K562 (cell line): Measurements from ENCODE around the gene KCNF1. TPM values are rescaled to one million over a fixed set of nuclear protein-coding genes. Genes with fewer than 3 reads are reported as not detected.

Experiments used
- ATAC-seq: fragments of 200-7000 bp; cut with Tn5 transposase; 3 replicates; pipeline ENCODE4 v1.9.1; 2020; ENCODE audit warnings: moderate library complexity
- BruUV-seq: library from RNA; stranded (reverse); fragments of 400-500 nt; replicated peaks from 2 replicates; lab custom pipeline; 2021; lab: Mats Ljungman, UMichigan
- CTCF ChIA-PET: fragments of 300-600 bp; formaldehyde crosslinking; extraction: SDS; loops from one replicate; lab custom pipeline; 2021; ENCODE audit warnings: low intra/inter-chr PET ratio; lab: Yijun Ruan, JAX
- POLR2A ChIA-PET: fragments of 300-600, 350-650 bp; sonication (Branson Sonifier 250); formaldehyde crosslinking; extraction: SDS; loops from one replicate; lab custom pipeline; 2021; ENCODE audit warnings: antibody characterized with exemption, inconsistent platforms; lab: Yijun Ruan, JAX
- DNase-seq, 4 experiments: peaks; one replicate each; pipeline versions ENCODE4 v3.0.0 to v3.0.0-alpha.2; 2011 to 2018; ENCODE audit warnings: low spot score in 3 of 4, mixed read lengths in 3 of 4; ENCODE audit errors: extremely low read depth in 1 of 4
- FAIRE-seq: peaks from 2 replicates; lab custom pipeline; 2011; peaks lifted over from hg19 to GRCh38; lab: Jason Lieb, UNC
- H2AFZ ChIP-seq: 2 replicates; pipeline ENCODE4 v1.6.0; 2011; ENCODE audit warnings: low read depth, low read length, control low read depth, inconsistent platforms
- H3K27ac ChIP-seq: fragments of 200-600 bp; 3 replicates; pipeline ENCODE4 v1.8.0; 2011; ENCODE audit warnings: low read depth, mild to moderate bottlenecking, control low read depth, inconsistent platforms, low read length, moderate library complexity, mixed read lengths; ENCODE audit errors: extremely low read depth
- H3K27me3 ChIP-seq, 2 experiments: fragments of 300-600 bp in 1 of 2; 2 replicates in 1 of 2; 3 replicates in 1 of 2; pipeline versions ENCODE4 v1.6.0 to v1.8.0; 2011; ENCODE audit warnings: inconsistent platforms in 2 of 2, low read length in 2 of 2, mild to moderate bottlenecking in 1 of 2, mixed read lengths in 1 of 2, moderate library complexity in 1 of 2; ENCODE audit not compliant: control insufficient read depth in 2 of 2, insufficient read depth in 2 of 2
- H3K36me3 ChIP-seq: fragments of 300-600 bp; 3 replicates; pipeline ENCODE4 v1.8.0; 2011; ENCODE audit warnings: mild to moderate bottlenecking, low read length, inconsistent platforms; ENCODE audit not compliant: control insufficient read depth, insufficient read depth
- H3K4me1 ChIP-seq, 2 experiments: fragments of 200-600 bp in 1 of 2; replicated peaks in 1 of 2; 2 replicates in 1 of 2; 3 replicates in 1 of 2; pipeline versions ENCODE4 v1.5.1 to v1.8.0; 2011; ENCODE audit warnings: inconsistent platforms in 2 of 2, low read length in 2 of 2, mild to moderate bottlenecking in 1 of 2, mixed read lengths in 1 of 2, moderate library complexity in 1 of 2; ENCODE audit not compliant: control insufficient read depth in 2 of 2, insufficient read depth in 2 of 2
- H3K4me2 ChIP-seq: 2 replicates; pipeline ENCODE4 v1.6.1; 2011; ENCODE audit warnings: low read length, control low read depth, inconsistent platforms, mixed read lengths; ENCODE audit not compliant: insufficient read depth
- H3K4me3 ChIP-seq: fragments of 200-600 bp; sonication (generic), shearing (Covaris generic); 2 replicates; pipeline ENCODE4 v1.5.1; 2016; ENCODE audit warnings: control low read depth, inconsistent platforms
- H3K79me2 ChIP-seq: fragments of 200-600 bp; 3 replicates; pipeline ENCODE4 v1.8.0; 2011; ENCODE audit warnings: low read length, inconsistent platforms; ENCODE audit not compliant: control insufficient read depth, insufficient read depth
- H3K9ac ChIP-seq, 2 experiments: 2 replicates each; pipeline versions ENCODE4 v1.6.0 to v1.6.1; 2011; ENCODE audit warnings: low read depth in 2 of 2, low read length in 2 of 2, control low read depth in 1 of 2, inconsistent platforms in 1 of 2, mild to moderate bottlenecking in 1 of 2, mixed read lengths in 1 of 2; ENCODE audit not compliant: insufficient read depth in 1 of 2
- H3K9me1 ChIP-seq: one replicate; pipeline ENCODE4 v1.6.0; 2011; ENCODE audit warnings: inconsistent platforms, mild to moderate bottlenecking, low read length, moderate library complexity; ENCODE audit not compliant: control insufficient read depth, insufficient read depth
- H3K9me3 ChIP-seq: replicated peaks from 2 replicates; pipeline ENCODE4 v1.5.1; 2011; ENCODE audit warnings: low read depth, low read length, inconsistent platforms; ENCODE audit not compliant: control insufficient read depth, insufficient read depth
- H4K20me1 ChIP-seq: replicated peaks from 2 replicates; pipeline ENCODE4 v1.6.1; 2011; ENCODE audit warnings: low read length, inconsistent platforms, mixed read lengths; ENCODE audit not compliant: control insufficient read depth, insufficient read depth
- CHD4 ChIP-seq: fragments of 200-600 bp; sonication (generic); IDR thresholded peaks from 3 replicates; pipeline ENCODE4 v1.6.1; 2012; ENCODE audit warnings: low read depth, mild to moderate bottlenecking, mixed read lengths, low read length, inconsistent platforms; ENCODE audit not compliant: insufficient read depth, insufficient replicate concordance, poor library complexity, severe bottlenecking
- EGR1 ChIP-seq: fragments of 450-650 bp; conservative IDR thresholded peaks from 2 replicates; pipeline ENCODE4 v1.6.1; 2017; ENCODE audit warnings: mild to moderate bottlenecking
- MBD2 ChIP-seq: sonication (generic); IDR thresholded peaks from 2 replicates; pipeline ENCODE4 v1.6.1; 2016; ENCODE audit warnings: low read depth, borderline replicate concordance
- NR0B1 ChIP-seq: fragments of 450-650 bp; IDR thresholded peaks from one replicate; pipeline ENCODE4 v1.6.1; 2018; ENCODE audit warnings: mild to moderate bottlenecking, moderate library complexity; ENCODE audit not compliant: partially characterized antibody
- TGIF2 ChIP-seq: sonication (generic); formaldehyde crosslinking; IDR thresholded peaks from 2 replicates; pipeline ENCODE4 v1.8.1; 2022; ENCODE audit warnings: mild to moderate bottlenecking, missing genetic modification reagents, moderate library complexity
- ZNF175 ChIP-seq: fragments of 200-800 bp; sonication (Bioruptor generic); IDR thresholded peaks from 2 replicates; pipeline ENCODE4 v1.6.1; 2016; ENCODE audit warnings: low read depth, mild to moderate bottlenecking, missing genetic modification characterization, missing compliant biosample characterization
- WGBS: fragments of 100-300 bp; shearing (Covaris generic); methylation state at CpG from one replicate; pipeline ENCODE4 v1.1.6; 2016; ENCODE audit warnings: low coverage, mixed read lengths; ENCODE audit not compliant: insufficient coverage; ENCODE audit errors: missing lambda C conversion rate; 5-methylcytosine and 5-hydroxymethylcytosine counted together
- in situ Hi-C: fragments of 300-500 bp; cut with MboI; formaldehyde crosslinking; loops from 4 replicates; pipeline ENCODE4 v1.15.0; 2018; ENCODE audit warnings: inconsistent platforms, mixed read lengths
- intact Hi-C: fragments of 100-400 bp; cut with micrococcal nuclease; formaldehyde crosslinking; loops from 2 replicates; pipeline ENCODE4 v1.14.2; 2022
- polyA plus RNA-seq, 8 experiments: library from polyadenylated mRNA; depleted of rRNA in 4 of 8; stranded (reverse) in 5 of 8; unstranded in 3 of 8; fragments of >200 nt; fragmentation: Nextera tagmentation in 2 of 8; fragmentation: Illumina TruSeq in 1 of 8; extraction: Ambion mirVana in 2 of 8; extraction: Trizol in 1 of 8; gene quantifications; 2 replicates each; pipeline versions ENCODE4 v1.2.1 to v1.2.3, GENCODE V29; 2011 to 2014; ENCODE audit warnings: inconsistent platforms in 1 of 8, missing spikeins in 1 of 8
- total RNA-seq, 7 experiments: library from RNA; depleted of rRNA in 6 of 7; stranded (reverse); fragments of >200 nt in 6 of 7; fragmentation: Illumina TruSeq in 2 of 7; extraction: Trizol in 2 of 7; gene quantifications; 2 replicates each; pipeline versions ENCODE4 v1.2.1 to v1.2.3, GENCODE V29; 2011 to 2021; ENCODE audit warnings: low replicate concordance in 1 of 7

The KCNF1 gene
- total and polyA plus RNA-seq, 9 of the 15 experiments (the other 6 are each of a cell fraction or from before 2014, with no cell fraction given), result not detected

DNA sequence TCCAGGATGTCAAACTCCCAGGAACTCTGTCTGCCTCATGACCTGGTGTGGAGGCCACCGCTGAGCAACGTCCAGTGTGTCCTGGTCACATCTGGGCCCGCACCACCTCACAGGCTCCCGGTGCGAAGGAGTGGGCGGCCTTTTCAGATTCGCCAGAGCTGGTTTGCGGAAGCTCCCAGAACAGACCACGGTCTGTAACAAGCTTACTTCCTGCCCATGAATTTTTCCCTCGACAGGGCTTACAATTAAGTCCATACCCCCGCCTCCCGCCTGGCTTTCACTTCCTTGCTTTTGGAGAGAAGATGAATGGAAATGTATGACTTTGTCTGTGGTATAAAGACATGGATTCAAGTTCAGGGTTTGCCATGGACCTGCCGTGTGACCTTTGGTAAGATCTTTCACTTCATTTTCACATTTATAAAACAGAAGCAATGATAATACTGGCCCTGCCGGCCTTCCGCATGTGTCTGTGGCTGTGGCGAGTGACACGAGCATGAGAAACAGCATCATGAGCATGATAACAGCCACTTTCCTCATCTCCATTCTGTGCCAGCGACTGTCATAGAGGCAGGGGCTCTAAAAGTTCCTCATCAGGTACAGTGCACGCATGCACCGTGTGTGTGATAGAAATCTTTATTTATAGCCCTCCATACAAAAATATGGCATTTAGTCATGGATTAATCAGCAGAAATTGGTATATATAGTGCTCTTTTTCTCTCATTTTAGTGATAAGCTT, 31.0 kb upstream of the KCNF1 start:
- CTCF ChIA-PET, result no interaction called here
- in situ Hi-C loops, result no loop called here
- TF ChIP-seq MBD2, result no peak
- TF ChIP-seq CHD4, result no peak
- 0 out of 2 replicates have a peak, but pooled peaks have one; percentile 11 for TF ChIP-seq EGR1
- no peak for TF ChIP-seq ZNF175 (CRISPR knock-in tag)
- TF ChIP-seq NR0B1, result no peak
- TF ChIP-seq TGIF2 (CRISPR knock-in tag), result no peak
- TF ChIP-seq, all 486 proteins: peak for 1
- no peak for DNase-seq
- H3K27me3 ChIP-seq, result peaks cover 22 to 54% of the 10 kb centered on the region in 2 experiments
- no TSS peak for BruUV-seq
- 10% methylated on average over 19 of the region's 20 CpGs for WGBS
- peak overlapping the region; percentile 9; the same call in 1 of the 2 replicates for H2AFZ ChIP-seq
- ATAC-seq, result peak; percentile 55
- H3K79me2 ChIP-seq, result no peaks in the 10 kb centered on the region
- H3K4me3 ChIP-seq, result no peak overlapping the region
- H3K9me1 ChIP-seq, result no peaks in the 10 kb centered on the region
- FAIRE-seq, result no peak
- no peak overlapping the region for H3K9ac ChIP-seq
- intact Hi-C loops, result no loop called here
- no peaks in the 10 kb centered on the region for H4K20me1 ChIP-seq
- H3K4me2 ChIP-seq, result peak overlapping the region; percentile 5; the same call in 1 of the 2 replicates
- H3K4me1 ChIP-seq, result peaks cover 0 to 4% of the 10 kb centered on the region in 2 experiments; a peak in 3 of 5 replicates
- H3K27ac ChIP-seq, result no peak overlapping the region
- POLR2A ChIA-PET, result interaction anchor here (0.7 to 1.0 kb wide), 2 partner anchors 9 to 817 kb away, joined by 3 to 4 read pairs; no protein-coding TSS in a partner anchor
- no peaks in the 10 kb centered on the region for H3K9me3 ChIP-seq
- H3K36me3 ChIP-seq, result no peaks in the 10 kb centered on the region
